OCI-LY7 (cell line): ENCODE results near the gene LCN12. TPM values are rescaled to one million over a fixed set of nuclear protein-coding genes. Genes with fewer than 3 reads are reported as not detected.

Experiments
- BruUV-seq: library from RNA; stranded (reverse); fragments of 400-500 nt; replicated peaks from 2 replicates; lab custom pipeline; 2021; lab: Mats Ljungman, UMichigan
- CTCF ChIA-PET: fragments of 300-600 bp; sonication (Branson Sonifier 250); formaldehyde crosslinking; loops from one replicate; lab custom pipeline; 2022; ENCODE audit warnings: antibody characterized with exemption; ENCODE audit not compliant: unreplicated experiment; lab: Charles Lee
- POLR2A ChIA-PET: fragments of 300-600 bp; sonication (Branson Sonifier 250); formaldehyde crosslinking; loops from one replicate; lab custom pipeline; 2022; ENCODE audit warnings: antibody characterized with exemption; lab: Charles Lee
- DNase-seq: peaks from one replicate; pipeline ENCODE4 v3.0.0-alpha.2; 2015; ENCODE audit warnings: low spot score
- H2AFZ ChIP-seq: fragments of 200-600 bp; sonication (generic), shearing (Covaris generic); 2 replicates; pipeline ENCODE4 v1.6.1; 2014; ENCODE audit warnings: mild to moderate bottlenecking, antibody characterized with exemption, low read length, moderate library complexity
- H3K27ac ChIP-seq: fragments of 200-600 bp; sonication (generic); 2 replicates; pipeline ENCODE4 v1.5.1; 2014; ENCODE audit warnings: mixed run types, low read depth, mild to moderate bottlenecking, moderate library complexity, low read length, inconsistent platforms; ENCODE audit not compliant: poor library complexity, severe bottlenecking
- H3K36me3 ChIP-seq: fragments of 200-600 bp; sonication (generic); 2 replicates; pipeline ENCODE4 v1.6.1; 2014; ENCODE audit warnings: mild to moderate bottlenecking, antibody characterized with exemption, low read length, moderate library complexity, mixed read lengths; ENCODE audit not compliant: insufficient read depth
- H3K4me1 ChIP-seq: fragments of 200-600 bp; sonication (generic); 2 replicates; pipeline ENCODE4 v1.5.1; 2014; ENCODE audit warnings: mild to moderate bottlenecking, low read length; ENCODE audit not compliant: insufficient read depth, poor library complexity, severe bottlenecking
- H3K4me2 ChIP-seq: fragments of 200-600 bp; sonication (generic); 2 replicates; pipeline ENCODE4 v1.6.1; 2014; ENCODE audit warnings: mild to moderate bottlenecking, low read length
- H3K4me3 ChIP-seq: fragments of 200-600 bp; sonication (generic); 2 replicates; pipeline ENCODE4 v1.5.1; 2014; ENCODE audit warnings: mild to moderate bottlenecking, low read depth, low read length; ENCODE audit not compliant: poor library complexity, severe bottlenecking
- H3K79me2 ChIP-seq: fragments of 200-600 bp; sonication (generic); 2 replicates; pipeline ENCODE4 v1.6.1; 2016; ENCODE audit warnings: low read depth, mild to moderate bottlenecking, low read length, moderate library complexity, mixed read lengths; ENCODE audit not compliant: insufficient read depth
- H3K9me2 ChIP-seq: fragments of 200-600 bp; sonication (generic); 2 replicates; pipeline ENCODE4 v1.6.1; 2016; ENCODE audit warnings: mild to moderate bottlenecking, low read length, mixed read lengths; ENCODE audit not compliant: insufficient read depth
- H3K9me3 ChIP-seq: fragments of 200-600 bp; sonication (generic); 2 replicates; pipeline ENCODE4 v1.6.1; 2014; ENCODE audit warnings: mild to moderate bottlenecking, mixed run types, low read length, mixed read lengths
- H4K20me1 ChIP-seq: fragments of 200-600 bp; sonication (generic); 2 replicates; pipeline ENCODE4 v1.6.1; 2014; ENCODE audit warnings: mild to moderate bottlenecking, antibody characterized with exemption, low read length, moderate library complexity, mixed read lengths; ENCODE audit not compliant: insufficient read depth
- CTCF ChIP-seq: fragments of 200-600 bp; sonication (generic); conservative IDR thresholded peaks from 2 replicates; pipeline ENCODE4 v1.5.1; 2014; ENCODE audit warnings: mild to moderate bottlenecking, antibody characterized with exemption, low read length, moderate library complexity, mixed read lengths
- EZH2phosphoT487 ChIP-seq: fragments of 200-600 bp; sonication (generic); IDR thresholded peaks from 2 replicates; pipeline ENCODE4 v1.6.1; 2018; ENCODE audit warnings: low read depth, borderline replicate concordance, mild to moderate bottlenecking, mixed run types, antibody characterized with exemption, low read length, moderate library complexity, mixed read lengths
- intact Hi-C: fragments of 100-400 bp; cut with micrococcal nuclease; formaldehyde crosslinking; loops from one replicate; pipeline ENCODE4 v1.10.0; 2022; ENCODE audit not compliant: unreplicated experiment
- total RNA-seq, 2 experiments: library from RNA; depleted of rRNA in 1 of 2; stranded (reverse); fragments of >200 nt in 1 of 2; shearing (Covaris generic) in 1 of 2; gene quantifications; 2 replicates each; pipeline ENCODE4 v1.2.3, GENCODE V29; 2014 to 2022

LCN12 gene
- total RNA-seq, 2 experiments from 2014 or later, result 0.95 to 3.7 TPM

- peaks cover 77% of the 10 kb centered on the region for H3K36me3 ChIP-seq
- no peak for TF ChIP-seq CTCF
- no peak for TF ChIP-seq EZH2phosphoT487
- no TSS peak for BruUV-seq
Observed at GRCh38 chr9:136915632-136916329, 36.3 kb upstream of the LCN12 start.

GRCh38 chr9:136916330-136917184 lies 35.5 kb upstream of the LCN12 start:
- intact Hi-C loops, result no loop called here
- CTCF ChIA-PET, result no interaction called here
- H3K4me1 ChIP-seq, result no peaks in the 10 kb centered on the region
- peaks cover 79% of the 10 kb centered on the region for H3K36me3 ChIP-seq
- BruUV-seq, result no TSS peak
- H3K4me3 ChIP-seq, result no peak overlapping the region
- TF ChIP-seq EZH2phosphoT487 (no peak), CTCF (no peak)
- H4K20me1 ChIP-seq, result no peaks in the 10 kb centered on the region
- POLR2A ChIA-PET, result no interaction called here
- H3K9me2 ChIP-seq, result no peaks in the 10 kb centered on the region
- no peak for DNase-seq
- no peak overlapping the region for H3K4me2 ChIP-seq
- H3K27ac ChIP-seq, result no peak overlapping the region
- no peaks in the 10 kb centered on the region for H3K79me2 ChIP-seq
- H2AFZ ChIP-seq, result no peak overlapping the region
- H3K9me3 ChIP-seq, result no peaks in the 10 kb centered on the region

More at GRCh38 chr9:136915632-136916329, 36.3 kb upstream of the LCN12 start:
- no peak for DNase-seq
- CTCF ChIA-PET, result no interaction called here
- Histone ChIP-seq H3K4me2 (no peak overlapping the region), H4K20me1 (no peaks in the 10 kb centered on the region), H3K4me1 (no peaks in the 10 kb centered on the region), H3K9me2 (no peaks in the 10 kb centered on the region), H3K9me3 (no peaks in the 10 kb centered on the region), H3K79me2 (no peaks in the 10 kb centered on the region), H3K4me3 (no peak overlapping the region), H2AFZ (no peak overlapping the region), H3K27ac (no peak overlapping the region)
- POLR2A ChIA-PET, result no interaction called here
- intact Hi-C loops, result no loop called here
